SU-DHL-6 (cell line): Measurements from ENCODE around the gene TPSB2.

Experiments used
- EZH2phosphoT487 ChIP-seq: fragments of 200-600 bp; sonication (generic), shearing (Covaris generic); conservative IDR thresholded peaks from 2 replicates; pipeline ENCODE4 v1.6.1; 2018; ENCODE audit warnings: mild to moderate bottlenecking, antibody characterized with exemption, low read length, moderate library complexity, mixed read lengths
- TF ChIP-seq, protein P1 (sequence below): fragments of 200-600 bp; sonication (generic); IDR thresholded peaks from one replicate; pipeline ENCODE4 v1.5.1; 2017; ENCODE audit warnings: antibody characterized with exemption, mild to moderate bottlenecking, low read length, moderate library complexity; ENCODE audit not compliant: insufficient read depth, poor library complexity, severe bottlenecking

DNA sequence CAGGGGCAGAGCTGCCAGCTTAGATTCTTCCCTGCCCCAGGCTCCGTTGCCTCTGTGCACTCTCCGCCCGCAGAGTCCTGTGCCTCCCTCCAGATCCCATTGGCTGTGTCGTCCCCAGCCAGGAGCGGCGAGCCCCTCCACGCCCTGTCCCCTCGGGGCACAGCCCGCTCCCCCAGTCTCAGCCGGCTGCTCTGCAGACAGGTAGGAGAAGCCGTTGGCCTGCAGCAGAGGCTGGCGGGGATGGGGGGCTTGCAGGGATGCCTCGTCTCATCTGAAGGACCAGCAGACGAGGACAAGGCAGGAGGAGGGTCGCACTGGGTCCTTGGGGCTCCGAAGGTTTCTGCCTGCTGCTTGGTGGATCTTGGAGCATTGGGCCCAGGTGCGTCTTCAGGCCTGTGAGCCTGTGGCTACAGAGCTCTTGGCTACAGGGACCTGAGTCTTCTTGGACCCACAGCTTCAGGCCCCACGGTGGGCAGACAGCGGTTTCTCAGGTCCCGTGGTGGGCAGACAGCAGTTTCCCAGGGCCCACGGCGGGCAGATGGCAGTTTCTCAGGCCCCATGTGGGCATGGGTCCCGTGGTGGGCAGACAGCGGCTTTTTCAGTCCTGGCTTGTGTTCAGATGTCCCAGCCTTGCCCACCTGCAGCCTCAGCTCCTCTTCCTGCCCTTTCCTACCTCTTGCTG is 10.9 kb downstream of the TPSB2 start:
- TF ChIP-seq, protein P1, sequence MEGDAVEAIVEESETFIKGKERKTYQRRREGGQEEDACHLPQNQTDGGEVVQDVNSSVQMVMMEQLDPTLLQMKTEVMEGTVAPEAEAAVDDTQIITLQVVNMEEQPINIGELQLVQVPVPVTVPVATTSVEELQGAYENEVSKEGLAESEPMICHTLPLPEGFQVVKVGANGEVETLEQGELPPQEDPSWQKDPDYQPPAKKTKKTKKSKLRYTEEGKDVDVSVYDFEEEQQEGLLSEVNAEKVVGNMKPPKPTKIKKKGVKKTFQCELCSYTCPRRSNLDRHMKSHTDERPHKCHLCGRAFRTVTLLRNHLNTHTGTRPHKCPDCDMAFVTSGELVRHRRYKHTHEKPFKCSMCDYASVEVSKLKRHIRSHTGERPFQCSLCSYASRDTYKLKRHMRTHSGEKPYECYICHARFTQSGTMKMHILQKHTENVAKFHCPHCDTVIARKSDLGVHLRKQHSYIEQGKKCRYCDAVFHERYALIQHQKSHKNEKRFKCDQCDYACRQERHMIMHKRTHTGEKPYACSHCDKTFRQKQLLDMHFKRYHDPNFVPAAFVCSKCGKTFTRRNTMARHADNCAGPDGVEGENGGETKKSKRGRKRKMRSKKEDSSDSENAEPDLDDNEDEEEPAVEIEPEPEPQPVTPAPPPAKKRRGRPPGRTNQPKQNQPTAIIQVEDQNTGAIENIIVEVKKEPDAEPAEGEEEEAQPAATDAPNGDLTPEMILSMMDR = no peak
- TF ChIP-seq EZH2phosphoT487 = no peak
